H1 (cell line): Measurements from ENCODE around the gene NMT1. TPM values are rescaled to one million over a fixed set of nuclear protein-coding genes. Genes with fewer than 3 reads are reported as not detected.

Source experiments
- ATF3 ChIP-seq: IDR thresholded peaks from 2 replicates; pipeline ENCODE4 v1.6.1; 2011; ENCODE audit warnings: low read depth, mild to moderate bottlenecking, low read length; ENCODE audit not compliant: insufficient read depth
- E2F6 ChIP-seq: IDR thresholded peaks from 2 replicates; pipeline ENCODE4 v1.6.1; 2012; ENCODE audit warnings: inconsistent platforms
- EGR1 ChIP-seq: IDR thresholded peaks from 2 replicates; pipeline ENCODE4 v1.6.1; 2011; ENCODE audit warnings: low read depth, low read length, borderline replicate concordance
- GTF2F1 ChIP-seq: IDR thresholded peaks from 2 replicates; pipeline ENCODE4 v1.6.1; 2012; ENCODE audit warnings: low read depth, low read length, improper control_type of control experiment, borderline replicate concordance
- HDAC6 ChIP-seq: IDR thresholded peaks from one replicate; pipeline ENCODE4 v1.7.1; 2012; ENCODE audit warnings: low read depth, mild to moderate bottlenecking, inconsistent platforms, low read length, moderate library complexity
- JUND ChIP-seq: IDR thresholded peaks from 2 replicates; pipeline ENCODE4 v1.6.1; 2011; ENCODE audit warnings: mild to moderate bottlenecking, improper control_type of control experiment, low read length
- KDM1A ChIP-seq: fragments of 200-600, 300-600 bp; sonication (generic); IDR thresholded peaks from 2 replicates; pipeline ENCODE4 v1.7.1; 2016; ENCODE audit warnings: mild to moderate bottlenecking, low read length, borderline replicate concordance
- MAX ChIP-seq: IDR thresholded peaks from 2 replicates; pipeline ENCODE4 v1.6.1; 2012; ENCODE audit warnings: inconsistent platforms
- NANOG ChIP-seq: IDR thresholded peaks from 2 replicates; pipeline ENCODE4 v1.6.1; 2011; ENCODE audit warnings: low read length, low read depth, mild to moderate bottlenecking, inconsistent platforms; ENCODE audit not compliant: insufficient read depth, poor library complexity, severe bottlenecking
- PHF8 ChIP-seq: fragments of 200-600 bp; sonication (generic); conservative IDR thresholded peaks from 2 replicates; pipeline ENCODE4 v1.7.1; 2012; ENCODE audit warnings: low read depth, mild to moderate bottlenecking, inconsistent platforms, low read length, moderate library complexity
- POLR2A ChIP-seq, 2 experiments: IDR thresholded peaks; 1 replicate in 1 of 2; 2 replicates in 1 of 2; pipeline ENCODE4 v1.6.1; 2011; ENCODE audit warnings: low read depth in 2 of 2, low read length in 2 of 2, mild to moderate bottlenecking in 2 of 2; ENCODE audit errors: control extremely low read depth in 1 of 2
- POLR2AphosphoS5 ChIP-seq: IDR thresholded peaks from 2 replicates; pipeline ENCODE4 v1.6.1; 2011; ENCODE audit warnings: low read depth, low read length
- POU5F1 ChIP-seq: IDR thresholded peaks from 2 replicates; pipeline ENCODE4 v1.6.1; 2011; ENCODE audit warnings: low read depth, mild to moderate bottlenecking, low read length, moderate library complexity
- RAD21 ChIP-seq, 2 experiments: IDR thresholded peaks in 1 of 2; conservative IDR thresholded peaks in 1 of 2; 2 replicates each; pipeline ENCODE4 v1.6.1; 2011; ENCODE audit warnings: low read depth in 2 of 2, low read length in 2 of 2, improper control_type of control experiment in 1 of 2, inconsistent platforms in 1 of 2, mild to moderate bottlenecking in 1 of 2, moderate library complexity in 1 of 2
- SIRT6 ChIP-seq: IDR thresholded peaks from one replicate; pipeline ENCODE4 v1.7.1; 2012; ENCODE audit warnings: low read length, inconsistent platforms
- SP4 ChIP-seq: IDR thresholded peaks from 2 replicates; pipeline ENCODE4 v1.6.1; 2012; ENCODE audit warnings: low read length, inconsistent platforms
- SRF ChIP-seq: IDR thresholded peaks from 2 replicates; pipeline ENCODE4 v1.6.1; 2011; ENCODE audit warnings: mild to moderate bottlenecking, low read depth, low read length, moderate library complexity
- SUZ12 ChIP-seq: fragments of 200-600 bp; sonication (generic); IDR thresholded peaks from 2 replicates; pipeline ENCODE4 v1.6.1; 2012; ENCODE audit warnings: mild to moderate bottlenecking, inconsistent platforms, low read length, moderate library complexity, mixed read lengths
- TEAD4 ChIP-seq: IDR thresholded peaks from 2 replicates; pipeline ENCODE4 v1.6.1; 2012; ENCODE audit warnings: low read depth, low read length, inconsistent platforms, mixed read lengths
- USF2 ChIP-seq: IDR thresholded peaks from 2 replicates; pipeline ENCODE4 v1.6.1; 2011; ENCODE audit warnings: low read length, improper control_type of control experiment
- ZNF274 ChIP-seq: IDR thresholded peaks from 2 replicates; pipeline ENCODE4 v1.7.0; 2012; ENCODE audit warnings: low read length, borderline replicate concordance; ENCODE audit errors: extremely low read depth
- polyA plus RNA-seq, 7 experiments: library from polyadenylated mRNA; depleted of rRNA in 3 of 7; stranded (reverse) in 5 of 7; unstranded in 2 of 7; fragments of >200 nt in 5 of 7; fragments of 200-250 nt in 2 of 7; gene quantifications; 1 replicate in 5 of 7; 2 replicates in 1 of 7; 4 replicates in 1 of 7; pipeline versions ENCODE4 v1.2.1 to v1.2.3, GENCODE V29; 2011 to 2013; ENCODE audit warnings: missing spikeins in 2 of 7, mixed read lengths in 2 of 7
- total RNA-seq: library from RNA; stranded (reverse); fragmentation: NEBNext Ultra II Directional; extraction: Animal tissue kit (Norgen Biotek cat#: 25700); gene quantifications from 2 replicates; pipeline ENCODE4 v1.2.1, GENCODE V29; 2021

The NMT1 gene
- total and polyA plus RNA-seq, 2 of the 8 experiments (the other 6 are each of a cell fraction or from before 2014, with no cell fraction given), result 42.9 to 149 TPM

GRCh38 chr17:45148183-45149036 lies 87.3 kb downstream of the NMT1 start, which contains the start of gene HEXIM1 (continued):
- no peak for TF ChIP-seq SRF
- TF ChIP-seq HDAC6, result peak; percentile 58
- no peak for TF ChIP-seq USF2
- TF ChIP-seq TEAD4, result peak; percentile 55; the same call in 1 of the 2 replicates
- TF ChIP-seq ZNF274, result no peak
- no peak for TF ChIP-seq ATF3
- TF ChIP-seq MAX, result peak; percentile 53
- no peak for TF ChIP-seq POU5F1
- peak; percentile 51 for TF ChIP-seq SIRT6
- no peak for TF ChIP-seq JUND
- no peak for TF ChIP-seq NANOG
- TF ChIP-seq KDM1A, result 0 out of 2 replicates have a peak, but pooled peaks have one; percentile 20
- peak; percentile 99 to 100 for TF ChIP-seq POLR2A (IDR thresholded peaks at IDR 0.05; ENCODE audit: control extremely low read depth in 1 of 2, low read depth in 2 of 2, low read length in 2 of 2)
- TF ChIP-seq SUZ12, result no peak
- peak; percentile 93; the same call in 1 of the 2 replicates for TF ChIP-seq SP4
- TF ChIP-seq EGR1, result peak; percentile 58; the same call in 1 of the 2 replicates
- peak; percentile 68 for TF ChIP-seq PHF8
- TF ChIP-seq POLR2AphosphoS5, result peak; percentile 100
- TF ChIP-seq RAD21 (IDR thresholded peaks at IDR 0.05 in 1 of 2, conservative IDR thresholded peaks at IDR 0.05 in 1 of 2; ENCODE audit: low read depth in 2 of 2, low read length in 2 of 2), result no peak
- TF ChIP-seq E2F6, result peak; percentile 46; the same call in 1 of the 2 replicates
- peak; percentile 98 for TF ChIP-seq GTF2F1
